OCI-LY3 (cell line): ENCODE data around the gene CEMIP.

ENCODE experiments used
- H2AFZ ChIP-seq: fragments of 200-600, 300-600 bp; shearing (Covaris generic); 2 replicates; pipeline ENCODE4 v1.6.0; 2014; ENCODE audit warnings: antibody characterized with exemption, low read depth, low read length
- H3K27ac ChIP-seq: fragments of 200-600, 300-600 bp; sonication (generic); 2 replicates; pipeline ENCODE4 v1.5.1; 2014; ENCODE audit warnings: mild to moderate bottlenecking, low read length, moderate library complexity, mixed read lengths
- H3K27me3 ChIP-seq: fragments of 200-600, 300-600 bp; sonication (generic); 2 replicates; pipeline ENCODE4 v1.6.1; 2014; ENCODE audit warnings: low read depth, low read length, mixed read lengths
- H3K36me3 ChIP-seq: fragments of 200-600, 300-600 bp; sonication (generic); replicated peaks from 2 replicates; pipeline ENCODE3; 2014; ENCODE audit warnings: low read depth, low read length, mixed read lengths
- H3K4me1 ChIP-seq: fragments of 300-600, 200-600 bp; sonication (generic); 2 replicates; pipeline ENCODE4 v1.6.1; 2014; ENCODE audit warnings: low read length, mixed read lengths
- H3K4me2 ChIP-seq: fragments of 200-600, 300-600 bp; sonication (generic); 2 replicates; pipeline ENCODE4 v1.6.1; 2014; ENCODE audit warnings: low read length, mixed read lengths
- H3K4me3 ChIP-seq: fragments of 300-600, 200-600 bp; sonication (generic); 2 replicates; pipeline ENCODE4 v1.5.1; 2014; ENCODE audit warnings: antibody characterized with exemption, mild to moderate bottlenecking, low read length, moderate library complexity
- H3K79me2 ChIP-seq: fragments of 300-600, 200-600 bp; shearing (Covaris generic); 2 replicates; pipeline ENCODE4 v1.6.1; 2014; ENCODE audit warnings: mild to moderate bottlenecking, low read length, mixed read lengths
- H3K9ac ChIP-seq: fragments of 300-600, 200-600 bp; shearing (Covaris generic); 2 replicates; pipeline ENCODE4 v1.6.0; 2014; ENCODE audit warnings: mild to moderate bottlenecking, low read length, moderate library complexity
- H3K9me3 ChIP-seq: fragments of 200-600, 300-600 bp; shearing (Covaris generic); 2 replicates; pipeline ENCODE4 v1.6.1; 2014; ENCODE audit warnings: low read length, mixed read lengths; ENCODE audit not compliant: insufficient read depth
- H4K20me1 ChIP-seq: fragments of 200-600, 300-600 bp; sonication (generic); 2 replicates; pipeline ENCODE4 v1.6.1; 2016; ENCODE audit warnings: low read length, mixed read lengths; ENCODE audit not compliant: insufficient read depth
- CTCF ChIP-seq: fragments of 200-600, 300-600 bp; sonication (generic); IDR thresholded peaks from 2 replicates; pipeline ENCODE4 v1.5.1; 2014; ENCODE audit warnings: antibody characterized with exemption, low read length, low read depth
- EZH2phosphoT487 ChIP-seq: fragments of 200-600 bp; shearing (Covaris generic); IDR thresholded peaks from 2 replicates; pipeline ENCODE4 v1.6.1; 2018; ENCODE audit warnings: antibody characterized with exemption, mixed run types, low read depth

The CEMIP gene

GRCh38 chr15:80944818-80945217 is 165.6 kb downstream of the CEMIP start:
- Histone ChIP-seq H3K4me2 (no peak overlapping the region), H3K36me3 (peaks cover 49% of the 10 kb centered on the region), H3K79me2 (no peaks in the 10 kb centered on the region), H4K20me1 (peaks cover 12% of the 10 kb centered on the region; the same call in 1 of the 2 replicates), H3K9me3 (no peaks in the 10 kb centered on the region), H3K4me3 (no peak overlapping the region), H3K9ac (no peak overlapping the region), H3K27me3 (no peaks in the 10 kb centered on the region), H2AFZ (no peak overlapping the region), H3K27ac (no peak overlapping the region), H3K4me1 (peaks cover 8% of the 10 kb centered on the region)
- TF ChIP-seq EZH2phosphoT487 (no peak), CTCF (no peak)

GRCh38 chr15:80945605-80946004 is 166.4 kb downstream of the CEMIP start:
- H3K9me3 ChIP-seq = no peaks in the 10 kb centered on the region
- peaks cover 8% of the 10 kb centered on the region for H3K4me1 ChIP-seq
- H4K20me1 ChIP-seq = peaks cover 12% of the 10 kb centered on the region; the same call in 1 of the 2 replicates
- no peak overlapping the region for H3K4me3 ChIP-seq
- H2AFZ ChIP-seq = no peak overlapping the region
- H3K9ac ChIP-seq = no peak overlapping the region
- TF ChIP-seq CTCF (no peak), EZH2phosphoT487 (no peak)
- no peak overlapping the region for H3K4me2 ChIP-seq
- no peak overlapping the region for H3K27ac ChIP-seq
- peaks cover 53% of the 10 kb centered on the region for H3K36me3 ChIP-seq
- H3K27me3 ChIP-seq = no peaks in the 10 kb centered on the region
- no peaks in the 10 kb centered on the region for H3K79me2 ChIP-seq

- Histone ChIP-seq H3K9me3 (no peaks in the 10 kb centered on the region), H3K79me2 (no peaks in the 10 kb centered on the region), H3K4me3 (no peak overlapping the region), H3K4me1 (peaks cover 8% of the 10 kb centered on the region), H3K9ac (no peak overlapping the region), H3K27ac (no peak overlapping the region), H3K27me3 (no peaks in the 10 kb centered on the region), H2AFZ (no peak overlapping the region), H4K20me1 (peaks cover 12% of the 10 kb centered on the region; the same call in 1 of the 2 replicates), H3K4me2 (no peak overlapping the region), H3K36me3 (peaks cover 53% of the 10 kb centered on the region)
- TF ChIP-seq EZH2phosphoT487 (no peak), CTCF (no peak)
These were observed 167.4 kb downstream of the CEMIP start for GRCh38 chr15:80946576-80946975.

GRCh38 chr15:80948651-80949292 is 169.6 kb downstream of the CEMIP start:
- no peaks in the 10 kb centered on the region for H3K9me3 ChIP-seq
- peaks cover 58% of the 10 kb centered on the region for H3K36me3 ChIP-seq
- peaks cover 8% of the 10 kb centered on the region for H3K4me1 ChIP-seq
- no peak overlapping the region for H3K27ac ChIP-seq
- H3K27me3 ChIP-seq = no peaks in the 10 kb centered on the region
- H4K20me1 ChIP-seq = peaks cover 12% of the 10 kb centered on the region; the same call in 1 of the 2 replicates
- no peak overlapping the region for H2AFZ ChIP-seq
- TF ChIP-seq EZH2phosphoT487 (no peak), CTCF (no peak)
- no peaks in the 10 kb centered on the region for H3K79me2 ChIP-seq
- H3K9ac ChIP-seq = no peak overlapping the region
- no peak overlapping the region for H3K4me2 ChIP-seq
- no peak overlapping the region for H3K4me3 ChIP-seq
